Naive B cell (primary cell): Measurements from ENCODE around the gene LMAN2L. TPM values are rescaled to one million over a fixed set of nuclear protein-coding genes. Genes with fewer than 3 reads are reported as not detected.

ENCODE experiments used
- ATAC-seq, 2 donors: fragments of 150-1000 bp; cut with Tn5 transposase; 2 replicates each; pipeline ENCODE4 v1.10.0; 2021; ENCODE audit warnings: low read depth in 2 of 2, mild to moderate bottlenecking in 2 of 2, moderate library complexity in 2 of 2
- DNase-seq: peaks from one replicate; pipeline ENCODE4 v3.0.0; 2022
- H3K27ac Mint-ChIP-seq, 6 donors: one replicate each; pipeline ENCODE4 v1.8.0; 2020 to 2022; ENCODE audit warnings: mild to moderate bottlenecking in 6 of 6, mixed read lengths in 6 of 6, moderate library complexity in 5 of 6, inconsistent platforms in 2 of 6
- H3K27me3 Mint-ChIP-seq, 3 donors: one replicate each; pipeline ENCODE4 v1.8.0; 2021 to 2022; ENCODE audit warnings: mixed read lengths in 3 of 3, mild to moderate bottlenecking in 1 of 3
- H3K36me3 Mint-ChIP-seq, 2 donors: one replicate each; pipeline ENCODE4 v1.8.0; 2020 to 2022; ENCODE audit warnings: mixed read lengths in 2 of 2, inconsistent platforms in 1 of 2, mild to moderate bottlenecking in 1 of 2
- H3K4me1 Mint-ChIP-seq, 3 donors: one replicate each; pipeline ENCODE4 v1.8.0; 2020 to 2022; ENCODE audit warnings: mixed read lengths in 3 of 3, inconsistent platforms in 1 of 3, mild to moderate bottlenecking in 1 of 3, moderate library complexity in 1 of 3
- H3K4me3 Mint-ChIP-seq, 8 donors: one replicate each; pipeline ENCODE4 v1.8.0; 2020 to 2022; ENCODE audit warnings: mild to moderate bottlenecking in 8 of 8, mixed read lengths in 8 of 8, moderate library complexity in 8 of 8, inconsistent platforms in 2 of 8
- H3K9me3 Mint-ChIP-seq, 7 donors: one replicate each; pipeline ENCODE4 v1.8.0; 2020 to 2022; ENCODE audit warnings: mixed read lengths in 7 of 7, mild to moderate bottlenecking in 5 of 7, inconsistent platforms in 2 of 7, moderate library complexity in 1 of 7
- polyA plus RNA-seq, 6 donors: library from polyadenylated mRNA; unstranded; fragments of 300-500 nt; fragmentation: Illumina TruSeq; gene quantifications; one replicate each; pipeline ENCODE4 v1.2.3, GENCODE V29; 2021; ENCODE audit warnings: low read depth in 6 of 6

LMAN2L gene, protein sequence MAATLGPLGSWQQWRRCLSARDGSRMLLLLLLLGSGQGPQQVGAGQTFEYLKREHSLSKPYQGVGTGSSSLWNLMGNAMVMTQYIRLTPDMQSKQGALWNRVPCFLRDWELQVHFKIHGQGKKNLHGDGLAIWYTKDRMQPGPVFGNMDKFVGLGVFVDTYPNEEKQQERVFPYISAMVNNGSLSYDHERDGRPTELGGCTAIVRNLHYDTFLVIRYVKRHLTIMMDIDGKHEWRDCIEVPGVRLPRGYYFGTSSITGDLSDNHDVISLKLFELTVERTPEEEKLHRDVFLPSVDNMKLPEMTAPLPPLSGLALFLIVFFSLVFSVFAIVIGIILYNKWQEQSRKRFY
- 10 to 100 TPM in 5 of 6 donors, 1 to 10 TPM in 1; 9.3 to 18.9 (median 16.8) TPM for polyA plus RNA-seq

DNA sequence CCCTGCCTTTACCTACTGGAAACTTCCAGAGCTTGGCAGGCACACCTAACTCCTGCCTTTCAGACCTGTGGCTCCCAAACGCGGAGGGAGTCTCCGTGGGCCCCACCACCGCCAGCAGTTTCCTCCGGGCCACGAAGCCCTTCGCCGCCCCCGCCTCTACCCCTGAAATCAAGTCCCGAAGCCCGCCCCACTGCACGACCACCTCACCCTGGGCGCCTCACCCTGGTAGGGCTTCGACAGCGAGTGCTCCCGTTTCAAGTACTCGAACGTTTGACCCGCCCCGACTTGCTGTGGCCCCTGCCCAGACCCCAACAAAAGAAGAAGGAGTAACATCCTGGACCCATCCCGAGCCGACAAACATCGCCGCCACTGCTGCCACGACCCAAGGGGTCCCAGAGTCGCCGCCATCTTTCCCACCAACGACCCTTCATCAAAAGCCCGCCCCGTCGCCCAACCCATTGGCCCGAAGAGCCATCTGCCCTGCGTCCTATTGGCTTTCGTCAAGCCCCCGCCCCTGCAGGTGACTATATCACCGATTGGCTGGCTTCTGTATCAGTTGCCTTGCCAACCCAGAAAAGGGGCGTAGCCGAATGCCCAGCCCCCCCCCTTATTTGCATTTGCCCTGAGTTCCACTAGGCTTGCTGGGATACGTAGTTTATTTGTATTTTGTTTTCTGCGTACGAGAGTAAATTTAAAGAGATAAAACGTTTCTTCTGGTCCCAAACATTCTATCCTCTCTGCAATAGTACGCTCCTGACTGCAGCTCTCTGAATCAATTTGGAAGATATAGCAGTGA is at the start of gene LMAN2L:
TSS of gene LMAN2L (minus strand) at position 432 of the 796 bp plus-strand sequence. CDS start at position 408, 24 bp downstream.
- Mint-ChIP-seq H3K4me3 (peak within 1 kb of the TSS; percentile 93 to 99 (median 98)), H3K4me1 (peaks cover 28 to 42% (median 41%) of the 10 kb centered on the region in 3 donors), H3K27ac (peak within 1 kb of the TSS; percentile 91 to 97 (median 95)), H3K36me3 (no peaks in the 10 kb centered on the region), H3K9me3 (no peaks in the 10 kb centered on the region), H3K27me3 (no peaks in the 10 kb centered on the region)
- ATAC-seq: peak; percentile 97 to 98
- peak; percentile 94 for DNase-seq

DNA sequence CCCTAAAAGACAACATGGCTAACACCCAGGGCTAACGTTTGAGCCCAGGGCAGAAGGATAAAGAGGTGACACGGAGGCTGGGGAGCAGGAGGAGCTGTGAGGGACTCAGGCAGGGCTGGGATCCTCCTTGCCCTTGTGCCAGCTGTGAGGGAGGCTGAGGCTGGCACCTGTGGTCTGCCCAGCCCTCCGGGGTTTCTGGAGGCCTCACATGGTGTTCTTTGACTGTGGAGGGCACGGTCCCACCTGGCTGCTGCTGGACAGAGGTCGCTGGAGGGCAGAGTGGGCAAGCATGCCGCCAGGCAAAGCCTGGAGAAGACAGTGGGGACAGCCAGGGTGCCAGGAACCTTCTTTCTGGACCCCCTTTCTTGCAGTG is 49.4 kb upstream of the LMAN2L start:
- no peaks in the 10 kb centered on the region for H3K36me3 Mint-ChIP-seq
- peaks cover 7 to 18% (median 11%) of the 10 kb centered on the region in 3 donors for H3K4me1 Mint-ChIP-seq
- DNase-seq (no peak), ATAC-seq (no peak)
- H3K27me3 Mint-ChIP-seq: no peaks in the 10 kb centered on the region
- no peaks in the 10 kb centered on the region for H3K9me3 Mint-ChIP-seq
- H3K27ac Mint-ChIP-seq: no peak overlapping the region
- H3K4me3 Mint-ChIP-seq: no peak overlapping the region

DNA sequence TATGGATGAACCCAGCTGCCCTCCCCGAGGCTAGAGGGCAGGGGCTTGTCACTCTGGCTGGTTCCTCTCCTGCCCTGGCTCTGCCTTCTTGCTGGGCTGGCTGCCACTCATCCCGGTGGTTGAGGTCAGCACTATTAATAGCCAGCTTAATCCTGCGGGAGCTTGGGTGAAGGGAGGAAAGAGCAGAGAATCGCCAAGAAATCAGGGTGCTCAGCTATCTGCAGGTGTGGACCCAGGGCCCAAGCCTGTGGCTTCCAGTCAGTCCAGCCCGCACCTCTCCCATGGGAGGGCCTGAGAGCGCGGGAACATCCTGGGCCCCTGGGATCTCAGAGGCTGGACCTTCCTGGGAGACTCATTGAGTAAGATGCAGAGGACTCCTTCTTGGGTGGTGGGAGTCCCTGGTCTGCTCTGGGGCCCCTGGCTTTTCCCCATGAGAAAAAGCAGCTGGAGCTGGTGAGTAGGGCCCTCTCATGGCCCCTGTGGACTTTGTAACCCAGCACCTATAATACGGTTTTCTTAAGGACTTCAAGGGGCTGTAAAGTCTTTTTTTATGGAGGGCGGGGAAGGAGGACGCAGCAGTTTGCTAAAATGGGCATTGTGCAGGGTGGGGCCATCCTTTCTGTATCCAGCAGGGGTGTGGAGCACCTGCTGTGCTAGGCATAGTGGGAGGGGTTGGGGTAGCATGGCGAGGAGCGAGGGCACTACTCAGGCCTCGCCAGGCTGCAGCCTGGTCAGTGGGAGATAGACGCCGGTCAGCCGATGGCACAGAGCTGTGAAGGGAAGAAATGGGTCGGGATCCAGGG is 48.8 kb upstream of the LMAN2L start:
- Mint-ChIP-seq H3K27ac (no peak overlapping the region), H3K4me3 (no peak overlapping the region), H3K4me1 (peaks cover 7 to 16% (median 14%) of the 10 kb centered on the region in 3 donors), H3K27me3 (no peaks in the 10 kb centered on the region), H3K9me3 (no peaks in the 10 kb centered on the region), H3K36me3 (no peaks in the 10 kb centered on the region)
- ATAC-seq (no peak), DNase-seq (no peak)

DNA sequence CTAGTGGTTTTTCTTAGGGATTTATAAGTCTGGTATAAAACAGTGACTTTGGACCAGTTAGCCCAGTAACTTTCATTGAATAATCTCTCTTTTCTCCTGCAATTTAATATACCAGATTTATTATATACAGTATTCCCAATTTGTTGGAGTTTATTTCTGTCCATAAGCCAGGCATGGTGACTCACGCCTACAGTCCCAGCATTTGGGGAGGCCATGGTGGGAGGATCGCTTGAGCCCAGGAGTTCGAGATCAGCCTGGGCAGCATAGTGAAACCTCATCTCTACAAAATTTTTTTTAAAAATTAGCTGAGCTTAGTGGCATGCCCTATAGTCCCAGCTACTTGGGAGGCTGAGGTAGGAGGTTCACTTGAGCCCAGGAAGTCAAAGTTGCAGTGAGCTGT is 47.5 kb upstream of the LMAN2L start:
- Mint-ChIP-seq H3K27ac (no peak overlapping the region), H3K27me3 (no peaks in the 10 kb centered on the region), H3K36me3 (no peaks in the 10 kb centered on the region), H3K4me3 (no peak overlapping the region), H3K4me1 (peaks cover 1 to 9% (median 5%) of the 10 kb centered on the region in 3 donors), H3K9me3 (no peaks in the 10 kb centered on the region)
- ATAC-seq (no peak), DNase-seq (no peak)

DNA sequence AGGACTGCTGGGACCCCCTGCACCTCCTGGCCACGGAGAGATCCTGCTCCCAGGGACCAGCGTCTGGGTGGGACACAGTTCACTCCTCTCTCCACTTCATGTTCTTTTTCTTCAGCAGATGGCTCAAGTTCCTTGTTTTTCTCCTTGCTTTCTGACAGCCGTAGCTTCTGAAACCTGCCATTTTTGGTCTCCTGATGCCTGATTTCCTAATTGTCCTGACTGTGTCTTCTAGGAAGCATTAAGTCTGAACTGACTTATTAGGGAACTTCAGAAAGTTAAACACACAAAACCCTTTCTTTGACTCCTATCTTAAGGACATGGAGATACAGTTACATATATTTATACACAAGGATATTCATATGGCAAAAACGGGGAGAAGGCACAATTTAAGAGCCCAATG is 43.5 kb upstream of the LMAN2L start:
- no peak overlapping the region for H3K4me3 Mint-ChIP-seq
- H3K4me1 Mint-ChIP-seq: peaks cover 0 to 7% (median 0%) of the 10 kb centered on the region in 3 donors
- H3K27me3 Mint-ChIP-seq: no peaks in the 10 kb centered on the region
- no peaks in the 10 kb centered on the region for H3K9me3 Mint-ChIP-seq
- peaks cover 0 to 6% of the 10 kb centered on the region in 2 donors for H3K36me3 Mint-ChIP-seq
- ATAC-seq (no peak), DNase-seq (no peak)
- H3K27ac Mint-ChIP-seq: no peak overlapping the region

DNA sequence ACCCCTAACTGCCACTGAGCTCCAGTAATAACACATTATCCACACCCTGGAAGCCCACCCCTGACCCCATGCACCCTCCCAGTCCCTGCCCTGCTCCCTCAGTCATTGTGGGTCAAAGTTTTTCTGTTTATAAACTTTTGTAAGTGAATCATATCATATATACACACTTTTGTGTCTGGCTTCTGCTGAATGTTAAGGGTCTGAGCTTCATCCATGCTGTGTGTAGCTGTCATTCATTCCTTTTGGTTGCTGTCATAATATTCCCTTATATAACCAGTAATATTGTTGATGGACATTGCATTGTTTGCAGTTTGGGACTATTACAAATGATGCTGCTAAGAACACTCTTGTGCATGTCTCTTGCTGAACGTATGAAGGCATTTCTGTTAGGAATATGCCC is 35.3 kb upstream of the LMAN2L start:
- no peak for DNase-seq
- Mint-ChIP-seq H3K9me3 (peaks cover 0 to 2% (median 0%) of the 10 kb centered on the region in 7 donors), H3K4me1 (peaks cover 34 to 55% (median 37%) of the 10 kb centered on the region in 3 donors), H3K4me3 (peak overlapping the region in 6 of 8 donors; percentile 29 to 84 (median 56)), H3K36me3 (peaks cover 0 to 2% of the 10 kb centered on the region in 2 donors), H3K27me3 (no peaks in the 10 kb centered on the region), H3K27ac (peak overlapping the region in 5 of 6 donors; percentile 22 to 85 (median 69))
- no peak for ATAC-seq

DNA sequence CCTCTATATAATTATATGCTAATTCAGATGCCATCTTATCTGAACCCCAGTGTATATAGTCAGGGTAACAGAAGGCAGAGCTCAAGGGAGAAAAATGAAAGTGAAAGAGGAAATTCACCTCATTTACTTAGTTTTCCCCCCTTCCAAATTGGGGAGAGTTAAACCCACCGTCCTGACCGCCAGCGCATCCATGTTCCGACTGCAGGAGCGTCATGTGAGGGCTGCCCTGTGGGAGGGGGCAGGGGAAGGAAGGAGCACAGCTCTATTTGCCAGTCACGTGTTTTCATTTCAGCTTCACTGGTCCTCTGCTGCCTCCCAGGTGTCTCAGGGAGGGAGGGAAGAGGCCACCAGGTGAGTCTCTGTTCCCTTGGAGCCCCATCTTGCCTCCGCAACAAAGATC is 34.1 kb upstream of the LMAN2L start:
- peak overlapping the region; percentile 84 to 96 (median 93) for H3K4me3 Mint-ChIP-seq
- H3K4me1 Mint-ChIP-seq: peaks cover 40 to 67% (median 44%) of the 10 kb centered on the region in 3 donors
- peak; percentile 73 to 77 for ATAC-seq
- peak; percentile 53 for DNase-seq
- H3K36me3 Mint-ChIP-seq: no peaks in the 10 kb centered on the region
- H3K27ac Mint-ChIP-seq: peak overlapping the region; percentile 85 to 98 (median 95)
- no peaks in the 10 kb centered on the region for H3K27me3 Mint-ChIP-seq
- H3K9me3 Mint-ChIP-seq: peaks cover 0 to 2% (median 0%) of the 10 kb centered on the region in 7 donors

DNA sequence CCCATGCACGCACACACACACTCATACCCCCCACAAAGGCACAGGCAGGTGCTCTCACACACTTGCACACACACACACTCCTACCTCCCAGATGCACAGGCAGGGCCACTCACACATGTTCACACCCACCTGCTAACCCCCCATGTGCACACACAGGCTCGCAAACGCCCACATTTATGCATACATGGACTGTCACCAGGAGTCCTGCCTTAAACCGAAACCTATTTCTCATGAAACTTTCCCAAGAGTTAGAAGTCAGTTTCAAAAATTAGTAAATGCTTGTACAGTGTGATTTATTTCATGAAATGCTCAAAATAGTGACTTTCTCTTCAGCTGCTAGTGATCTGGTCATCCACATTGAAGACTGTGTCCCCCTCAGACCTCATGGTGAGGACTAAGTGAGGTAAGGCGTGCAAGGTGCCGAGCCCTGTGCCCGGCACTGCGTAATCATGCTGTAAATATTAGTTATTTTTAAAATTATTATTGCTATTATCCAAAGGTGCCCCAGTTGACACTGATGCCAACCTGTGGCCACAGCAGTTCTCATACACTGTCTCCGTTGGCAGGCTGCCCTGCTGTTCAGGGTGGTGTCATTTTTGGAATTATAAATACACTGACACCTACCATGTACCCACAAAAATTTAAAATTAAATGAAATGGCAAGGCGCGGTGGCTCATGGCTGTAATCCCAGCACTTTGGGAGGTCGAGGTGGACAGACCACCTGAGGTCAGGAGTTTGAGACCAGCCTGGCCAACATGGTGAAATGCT is 33.2 kb upstream of the LMAN2L start:
- peak overlapping the region in 7 of 8 donors; percentile 16 to 84 (median 56) for H3K4me3 Mint-ChIP-seq
- peak overlapping the region in 4 of 6 donors; percentile 15 to 90 (median 86) for H3K27ac Mint-ChIP-seq
- no peaks in the 10 kb centered on the region for H3K27me3 Mint-ChIP-seq
- no peak for DNase-seq
- H3K9me3 Mint-ChIP-seq: peaks cover 0 to 2% (median 0%) of the 10 kb centered on the region in 7 donors
- no peaks in the 10 kb centered on the region for H3K36me3 Mint-ChIP-seq
- H3K4me1 Mint-ChIP-seq: peaks cover 48 to 75% (median 53%) of the 10 kb centered on the region in 3 donors
- ATAC-seq: no peak

DNA sequence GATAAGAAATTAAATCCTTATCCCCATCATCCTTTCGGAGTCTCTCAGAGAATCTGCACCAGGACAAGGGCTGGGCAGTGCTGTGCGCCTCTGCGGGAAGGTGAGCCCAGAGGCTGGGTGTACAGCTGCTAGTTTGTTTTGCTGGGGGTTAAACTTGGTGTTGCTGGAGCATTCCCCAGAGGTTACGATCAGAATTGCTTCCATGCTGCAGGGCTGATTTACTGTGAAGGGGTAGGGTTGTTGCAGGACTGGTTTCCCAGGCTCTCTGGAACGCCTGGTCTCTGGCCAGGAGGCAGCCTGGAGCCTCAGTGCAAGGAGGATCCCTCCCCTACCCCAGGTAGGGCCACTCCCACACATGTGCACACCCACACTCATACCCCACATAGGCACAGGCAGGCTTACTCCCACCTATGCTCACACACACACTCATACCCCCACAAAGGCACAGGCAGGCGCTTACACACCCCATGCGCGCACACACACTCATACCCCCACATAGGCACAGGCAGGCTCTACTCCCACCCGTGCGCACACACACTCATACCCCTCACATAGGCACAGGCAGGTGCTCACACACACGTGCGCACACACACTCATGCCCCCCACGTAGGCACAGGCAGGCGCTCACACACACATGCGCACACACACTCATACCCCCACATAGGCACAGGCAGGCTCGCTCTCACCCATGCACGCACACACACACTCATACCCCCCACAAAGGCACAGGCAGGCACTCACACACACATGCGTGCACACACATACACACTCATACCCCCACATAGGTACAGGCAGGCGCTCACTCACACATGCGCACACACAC is 32.1 kb upstream of the LMAN2L start:
- DNase-seq (no peak), ATAC-seq (no peak)
- Mint-ChIP-seq H3K36me3 (no peaks in the 10 kb centered on the region), H3K4me3 (peak overlapping the region in 5 of 8 donors; percentile 15 to 71 (median 30)), H3K9me3 (peaks cover 0 to 2% (median 0%) of the 10 kb centered on the region in 7 donors), H3K27me3 (no peaks in the 10 kb centered on the region), H3K4me1 (peaks cover 58 to 83% (median 63%) of the 10 kb centered on the region in 3 donors), H3K27ac (peak overlapping the region in 3 of 6 donors; percentile 58 to 80 (median 68))

DNA sequence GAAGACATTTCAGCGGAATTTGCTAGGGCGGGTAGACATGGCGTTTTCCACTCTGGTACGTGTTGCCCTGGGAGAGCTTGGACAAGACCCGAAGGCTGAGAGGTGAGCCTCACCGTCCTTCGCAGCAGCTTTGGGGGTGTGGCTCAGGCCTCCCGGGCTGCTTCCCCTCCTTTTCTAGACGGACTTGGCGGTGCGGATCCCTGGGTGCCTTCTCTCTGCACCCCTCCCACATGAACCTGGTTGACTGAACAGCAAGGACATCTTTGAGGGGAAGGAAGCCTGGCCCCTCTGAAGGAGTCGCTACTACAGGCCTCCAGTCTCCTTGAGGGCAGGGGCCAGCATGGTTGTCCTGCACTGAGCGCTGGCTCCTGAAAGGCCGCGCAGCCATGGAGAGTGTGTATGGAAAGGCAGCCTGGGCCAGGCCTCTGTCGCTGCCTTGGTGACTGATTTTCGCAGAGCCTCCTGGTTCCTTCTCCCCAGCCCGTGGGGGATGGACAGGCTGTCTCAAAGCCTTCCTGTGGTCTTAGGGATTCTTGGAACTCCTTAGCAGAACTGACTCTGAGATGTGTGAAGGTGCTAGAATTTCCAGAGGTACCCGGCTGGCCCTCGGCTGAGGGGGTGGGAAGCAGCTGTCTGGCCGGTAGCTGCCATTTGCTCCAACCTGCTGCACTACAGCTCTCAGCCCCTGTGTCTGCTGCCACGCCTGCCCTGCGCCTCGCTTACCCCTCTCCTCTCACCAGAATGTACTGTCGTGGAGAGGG is 30.8 kb upstream of the LMAN2L start:
- Mint-ChIP-seq H3K9me3 (no peaks in the 10 kb centered on the region), H3K36me3 (no peaks in the 10 kb centered on the region), H3K27ac (peak overlapping the region in 3 of 6 donors; percentile 22 to 60 (median 26)), H3K27me3 (no peaks in the 10 kb centered on the region), H3K4me1 (peaks cover 59 to 84% (median 60%) of the 10 kb centered on the region in 3 donors), H3K4me3 (no peak overlapping the region)
- no peak for DNase-seq
- no peak for ATAC-seq

DNA sequence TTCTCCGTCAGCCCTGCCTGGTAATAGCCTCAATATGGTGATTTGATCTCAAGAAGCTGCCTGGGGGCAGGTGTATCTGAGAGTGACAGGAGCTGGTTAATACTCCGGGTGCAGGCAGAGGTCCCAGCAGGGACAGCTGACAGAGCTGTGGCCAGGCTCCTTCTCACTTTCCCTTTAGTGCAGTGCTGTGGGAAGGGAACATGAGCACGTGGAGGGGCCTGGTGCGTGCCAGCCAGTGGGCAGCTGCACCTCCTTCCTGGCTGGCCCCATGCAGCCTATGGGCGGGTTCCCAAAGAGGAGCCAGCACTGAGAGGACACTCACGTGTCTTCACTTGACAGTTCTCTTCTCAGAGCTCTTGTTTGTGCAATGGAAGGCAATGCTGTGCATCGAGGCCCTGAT is 29.9 kb upstream of the LMAN2L start:
- Mint-ChIP-seq H3K27me3 (no peaks in the 10 kb centered on the region), H3K4me3 (no peak overlapping the region), H3K27ac (peak overlapping the region in 3 of 6 donors; percentile 16 to 60 (median 26)), H3K36me3 (no peaks in the 10 kb centered on the region), H3K9me3 (no peaks in the 10 kb centered on the region), H3K4me1 (peaks cover 53 to 77% (median 54%) of the 10 kb centered on the region in 3 donors)
- ATAC-seq (no peak), DNase-seq (no peak)
